ENCODE data around the gene ARRB1.

DNA sequence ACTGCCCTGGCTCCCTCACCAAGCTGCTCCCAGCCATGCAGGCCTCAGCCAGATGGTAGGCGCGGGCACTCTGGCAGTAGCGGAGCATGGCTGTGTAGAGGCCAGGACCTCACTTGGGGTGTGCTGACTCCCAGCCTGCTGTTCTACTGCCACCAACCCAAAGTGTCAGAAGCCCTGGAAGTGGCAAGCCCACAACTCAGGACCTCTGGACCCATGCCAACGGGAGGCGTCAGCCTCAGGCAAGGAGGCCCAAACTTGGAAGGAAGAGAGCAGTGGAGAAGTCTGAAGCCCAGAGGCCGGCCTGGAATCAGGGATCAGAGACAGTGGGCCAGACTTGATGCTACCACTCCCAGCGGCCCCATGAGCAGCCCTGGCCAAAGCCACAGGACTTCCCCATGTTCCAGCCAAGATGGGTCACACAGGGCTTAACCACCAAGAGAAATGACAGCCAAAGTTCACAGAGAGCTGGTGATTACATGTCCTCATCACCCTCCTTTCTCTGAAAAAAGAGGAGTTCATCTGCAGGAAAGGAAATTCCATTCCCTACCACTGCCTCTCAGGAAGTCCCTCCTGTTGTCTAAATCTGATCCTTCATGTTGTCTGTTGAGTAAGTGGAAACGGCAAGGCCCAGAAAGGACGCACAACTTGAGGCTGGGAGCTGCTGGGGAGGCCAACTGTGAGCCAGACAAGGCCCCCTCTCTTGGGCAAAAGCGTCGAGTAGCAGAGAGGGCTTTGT is 4.4 kb downstream of the ARRB1 start:
- TF ChIP-seq KLF10 (tag by site-specific recombination; IDR thresholded peaks at IDR 0.05) (no peak), ZNF324 (tag by site-specific recombination; IDR thresholded peaks at IDR 0.05) (no peak), ZNF626 (tag by site-specific recombination; IDR thresholded peaks at IDR 0.05) (no peak), ZNF510 (tag by site-specific recombination; IDR thresholded peaks at IDR 0.05; ENCODE audit: insufficient replicate concordance) (no peak), GLI2 (tag by site-specific recombination; IDR thresholded peaks at IDR 0.05; ENCODE audit: borderline replicate concordance, low read depth) (no peak), ZNF211 (tag by site-specific recombination; IDR thresholded peaks at IDR 0.05; ENCODE audit: low read depth) (no peak), ZNF239 (tag by site-specific recombination; IDR thresholded peaks at IDR 0.05) (no peak), ZNF521 (tag by site-specific recombination; IDR thresholded peaks at IDR 0.05) (no peak), ZNF404 (tag by site-specific recombination; IDR thresholded peaks at IDR 0.05) (no peak)
- TF ChIP-seq, protein P1, sequence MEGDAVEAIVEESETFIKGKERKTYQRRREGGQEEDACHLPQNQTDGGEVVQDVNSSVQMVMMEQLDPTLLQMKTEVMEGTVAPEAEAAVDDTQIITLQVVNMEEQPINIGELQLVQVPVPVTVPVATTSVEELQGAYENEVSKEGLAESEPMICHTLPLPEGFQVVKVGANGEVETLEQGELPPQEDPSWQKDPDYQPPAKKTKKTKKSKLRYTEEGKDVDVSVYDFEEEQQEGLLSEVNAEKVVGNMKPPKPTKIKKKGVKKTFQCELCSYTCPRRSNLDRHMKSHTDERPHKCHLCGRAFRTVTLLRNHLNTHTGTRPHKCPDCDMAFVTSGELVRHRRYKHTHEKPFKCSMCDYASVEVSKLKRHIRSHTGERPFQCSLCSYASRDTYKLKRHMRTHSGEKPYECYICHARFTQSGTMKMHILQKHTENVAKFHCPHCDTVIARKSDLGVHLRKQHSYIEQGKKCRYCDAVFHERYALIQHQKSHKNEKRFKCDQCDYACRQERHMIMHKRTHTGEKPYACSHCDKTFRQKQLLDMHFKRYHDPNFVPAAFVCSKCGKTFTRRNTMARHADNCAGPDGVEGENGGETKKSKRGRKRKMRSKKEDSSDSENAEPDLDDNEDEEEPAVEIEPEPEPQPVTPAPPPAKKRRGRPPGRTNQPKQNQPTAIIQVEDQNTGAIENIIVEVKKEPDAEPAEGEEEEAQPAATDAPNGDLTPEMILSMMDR (tag by site-specific recombination; IDR thresholded peaks at IDR 0.05), result no peak
- TF ChIP-seq, protein P2, sequence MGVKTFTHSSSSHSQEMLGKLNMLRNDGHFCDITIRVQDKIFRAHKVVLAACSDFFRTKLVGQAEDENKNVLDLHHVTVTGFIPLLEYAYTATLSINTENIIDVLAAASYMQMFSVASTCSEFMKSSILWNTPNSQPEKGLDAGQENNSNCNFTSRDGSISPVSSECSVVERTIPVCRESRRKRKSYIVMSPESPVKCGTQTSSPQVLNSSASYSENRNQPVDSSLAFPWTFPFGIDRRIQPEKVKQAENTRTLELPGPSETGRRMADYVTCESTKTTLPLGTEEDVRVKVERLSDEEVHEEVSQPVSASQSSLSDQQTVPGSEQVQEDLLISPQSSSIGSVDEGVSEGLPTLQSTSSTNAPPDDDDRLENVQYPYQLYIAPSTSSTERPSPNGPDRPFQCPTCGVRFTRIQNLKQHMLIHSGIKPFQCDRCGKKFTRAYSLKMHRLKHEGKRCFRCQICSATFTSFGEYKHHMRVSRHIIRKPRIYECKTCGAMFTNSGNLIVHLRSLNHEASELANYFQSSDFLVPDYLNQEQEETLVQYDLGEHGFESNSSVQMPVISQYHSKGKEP (tag by site-specific recombination; IDR thresholded peaks at IDR 0.05), result no peak
- TF ChIP-seq, protein P3, sequence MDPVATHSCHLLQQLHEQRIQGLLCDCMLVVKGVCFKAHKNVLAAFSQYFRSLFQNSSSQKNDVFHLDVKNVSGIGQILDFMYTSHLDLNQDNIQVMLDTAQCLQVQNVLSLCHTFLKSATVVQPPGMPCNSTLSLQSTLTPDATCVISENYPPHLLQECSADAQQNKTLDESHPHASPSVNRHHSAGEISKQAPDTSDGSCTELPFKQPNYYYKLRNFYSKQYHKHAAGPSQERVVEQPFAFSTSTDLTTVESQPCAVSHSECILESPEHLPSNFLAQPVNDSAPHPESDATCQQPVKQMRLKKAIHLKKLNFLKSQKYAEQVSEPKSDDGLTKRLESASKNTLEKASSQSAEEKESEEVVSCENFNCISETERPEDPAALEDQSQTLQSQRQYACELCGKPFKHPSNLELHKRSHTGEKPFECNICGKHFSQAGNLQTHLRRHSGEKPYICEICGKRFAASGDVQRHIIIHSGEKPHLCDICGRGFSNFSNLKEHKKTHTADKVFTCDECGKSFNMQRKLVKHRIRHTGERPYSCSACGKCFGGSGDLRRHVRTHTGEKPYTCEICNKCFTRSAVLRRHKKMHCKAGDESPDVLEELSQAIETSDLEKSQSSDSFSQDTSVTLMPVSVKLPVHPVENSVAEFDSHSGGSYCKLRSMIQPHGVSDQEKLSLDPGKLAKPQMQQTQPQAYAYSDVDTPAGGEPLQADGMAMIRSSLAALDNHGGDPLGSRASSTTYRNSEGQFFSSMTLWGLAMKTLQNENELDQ (tag by site-specific recombination; IDR thresholded peaks at IDR 0.05; ENCODE audit: low read depth), result no peak
- TF ChIP-seq, protein P4, sequence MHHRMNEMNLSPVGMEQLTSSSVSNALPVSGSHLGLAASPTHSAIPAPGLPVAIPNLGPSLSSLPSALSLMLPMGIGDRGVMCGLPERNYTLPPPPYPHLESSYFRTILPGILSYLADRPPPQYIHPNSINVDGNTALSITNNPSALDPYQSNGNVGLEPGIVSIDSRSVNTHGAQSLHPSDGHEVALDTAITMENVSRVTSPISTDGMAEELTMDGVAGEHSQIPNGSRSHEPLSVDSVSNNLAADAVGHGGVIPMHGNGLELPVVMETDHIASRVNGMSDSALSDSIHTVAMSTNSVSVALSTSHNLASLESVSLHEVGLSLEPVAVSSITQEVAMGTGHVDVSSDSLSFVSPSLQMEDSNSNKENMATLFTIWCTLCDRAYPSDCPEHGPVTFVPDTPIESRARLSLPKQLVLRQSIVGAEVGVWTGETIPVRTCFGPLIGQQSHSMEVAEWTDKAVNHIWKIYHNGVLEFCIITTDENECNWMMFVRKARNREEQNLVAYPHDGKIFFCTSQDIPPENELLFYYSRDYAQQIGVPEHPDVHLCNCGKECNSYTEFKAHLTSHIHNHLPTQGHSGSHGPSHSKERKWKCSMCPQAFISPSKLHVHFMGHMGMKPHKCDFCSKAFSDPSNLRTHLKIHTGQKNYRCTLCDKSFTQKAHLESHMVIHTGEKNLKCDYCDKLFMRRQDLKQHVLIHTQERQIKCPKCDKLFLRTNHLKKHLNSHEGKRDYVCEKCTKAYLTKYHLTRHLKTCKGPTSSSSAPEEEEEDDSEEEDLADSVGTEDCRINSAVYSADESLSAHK (tag by site-specific recombination; IDR thresholded peaks at IDR 0.05), result no peak
